H1 (cell line): ENCODE data around the gene CAMK2N2. TPM values are rescaled to one million over a fixed set of nuclear protein-coding genes. Genes with fewer than 3 reads are reported as not detected.

ENCODE experiments used
- KDM4A ChIP-seq: IDR thresholded peaks from one replicate; pipeline ENCODE4 v1.7.1; 2012; ENCODE audit warnings: low read depth, mild to moderate bottlenecking, moderate library complexity, low read length, inconsistent platforms; ENCODE audit not compliant: severe bottlenecking
- polyA plus RNA-seq, 7 experiments: library from polyadenylated mRNA; depleted of rRNA in 3 of 7; stranded (reverse) in 5 of 7; unstranded in 2 of 7; fragments of >200 nt in 5 of 7; fragments of 200-250 nt in 2 of 7; gene quantifications; 1 replicate in 5 of 7; 2 replicates in 1 of 7; 4 replicates in 1 of 7; pipeline versions ENCODE4 v1.2.1 to v1.2.3, GENCODE V29; 2011 to 2013; ENCODE audit warnings: missing spikeins in 2 of 7, mixed read lengths in 2 of 7
- total RNA-seq: library from RNA; stranded (reverse); fragmentation: NEBNext Ultra II Directional; extraction: Animal tissue kit (Norgen Biotek cat#: 25700); gene quantifications from 2 replicates; pipeline ENCODE4 v1.2.1, GENCODE V29; 2021
- TF ChIP-seq, protein P1 (sequence below): fragments of 300-600 bp; sonication (generic); IDR thresholded peaks from 2 replicates; pipeline ENCODE4 v1.7.1; 2012; ENCODE audit warnings: low read length, moderate library complexity, mild to moderate bottlenecking, inconsistent platforms; ENCODE audit not compliant: insufficient replicate concordance

The CAMK2N2 gene
- total and polyA plus RNA-seq, 2 of the 8 experiments (the other 6 are each of a cell fraction or from before 2014, with no cell fraction given), result 4.0 to 17.7 TPM

DNA sequence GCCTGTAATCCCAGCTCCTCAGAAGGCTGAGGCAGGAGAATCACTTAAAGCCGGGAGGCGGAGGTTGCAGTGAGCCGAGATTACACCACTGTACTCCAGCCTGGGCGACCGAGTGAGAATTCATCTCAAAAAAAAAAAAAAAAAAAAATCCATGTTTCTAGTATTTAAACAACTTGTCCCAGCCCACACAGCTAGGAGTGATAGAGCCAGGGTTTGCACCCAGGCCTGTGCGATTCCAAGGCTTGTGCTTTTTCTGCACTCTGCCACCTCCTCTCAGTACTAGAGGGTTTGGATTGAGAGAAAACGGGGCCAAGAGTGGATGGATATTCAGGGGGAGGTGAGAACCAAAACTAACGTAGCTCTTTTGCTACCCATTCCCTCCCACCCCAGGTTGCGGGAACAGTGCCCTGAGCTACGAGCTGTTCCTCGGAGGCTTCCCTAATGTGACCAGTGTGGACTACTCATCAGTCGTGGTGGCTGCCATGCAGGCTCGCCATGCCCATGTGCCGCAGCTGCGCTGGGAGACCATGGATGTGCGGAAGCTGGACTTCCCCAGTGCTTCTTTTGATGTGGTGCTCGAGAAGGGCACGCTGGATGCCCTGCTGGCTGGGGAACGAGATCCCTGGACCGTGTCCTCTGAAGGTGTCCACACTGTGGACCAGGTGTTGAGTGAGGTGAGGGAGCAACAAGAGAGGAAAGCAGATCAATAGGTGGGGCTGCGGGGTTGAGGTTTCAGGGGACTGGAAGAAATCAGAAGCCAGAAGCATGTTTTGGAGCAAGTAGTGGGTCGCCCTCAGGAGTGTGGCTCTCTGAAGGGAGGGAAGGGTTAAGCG, 4.1 kb downstream of the CAMK2N2 start (continued):
- TF ChIP-seq, protein P1, sequence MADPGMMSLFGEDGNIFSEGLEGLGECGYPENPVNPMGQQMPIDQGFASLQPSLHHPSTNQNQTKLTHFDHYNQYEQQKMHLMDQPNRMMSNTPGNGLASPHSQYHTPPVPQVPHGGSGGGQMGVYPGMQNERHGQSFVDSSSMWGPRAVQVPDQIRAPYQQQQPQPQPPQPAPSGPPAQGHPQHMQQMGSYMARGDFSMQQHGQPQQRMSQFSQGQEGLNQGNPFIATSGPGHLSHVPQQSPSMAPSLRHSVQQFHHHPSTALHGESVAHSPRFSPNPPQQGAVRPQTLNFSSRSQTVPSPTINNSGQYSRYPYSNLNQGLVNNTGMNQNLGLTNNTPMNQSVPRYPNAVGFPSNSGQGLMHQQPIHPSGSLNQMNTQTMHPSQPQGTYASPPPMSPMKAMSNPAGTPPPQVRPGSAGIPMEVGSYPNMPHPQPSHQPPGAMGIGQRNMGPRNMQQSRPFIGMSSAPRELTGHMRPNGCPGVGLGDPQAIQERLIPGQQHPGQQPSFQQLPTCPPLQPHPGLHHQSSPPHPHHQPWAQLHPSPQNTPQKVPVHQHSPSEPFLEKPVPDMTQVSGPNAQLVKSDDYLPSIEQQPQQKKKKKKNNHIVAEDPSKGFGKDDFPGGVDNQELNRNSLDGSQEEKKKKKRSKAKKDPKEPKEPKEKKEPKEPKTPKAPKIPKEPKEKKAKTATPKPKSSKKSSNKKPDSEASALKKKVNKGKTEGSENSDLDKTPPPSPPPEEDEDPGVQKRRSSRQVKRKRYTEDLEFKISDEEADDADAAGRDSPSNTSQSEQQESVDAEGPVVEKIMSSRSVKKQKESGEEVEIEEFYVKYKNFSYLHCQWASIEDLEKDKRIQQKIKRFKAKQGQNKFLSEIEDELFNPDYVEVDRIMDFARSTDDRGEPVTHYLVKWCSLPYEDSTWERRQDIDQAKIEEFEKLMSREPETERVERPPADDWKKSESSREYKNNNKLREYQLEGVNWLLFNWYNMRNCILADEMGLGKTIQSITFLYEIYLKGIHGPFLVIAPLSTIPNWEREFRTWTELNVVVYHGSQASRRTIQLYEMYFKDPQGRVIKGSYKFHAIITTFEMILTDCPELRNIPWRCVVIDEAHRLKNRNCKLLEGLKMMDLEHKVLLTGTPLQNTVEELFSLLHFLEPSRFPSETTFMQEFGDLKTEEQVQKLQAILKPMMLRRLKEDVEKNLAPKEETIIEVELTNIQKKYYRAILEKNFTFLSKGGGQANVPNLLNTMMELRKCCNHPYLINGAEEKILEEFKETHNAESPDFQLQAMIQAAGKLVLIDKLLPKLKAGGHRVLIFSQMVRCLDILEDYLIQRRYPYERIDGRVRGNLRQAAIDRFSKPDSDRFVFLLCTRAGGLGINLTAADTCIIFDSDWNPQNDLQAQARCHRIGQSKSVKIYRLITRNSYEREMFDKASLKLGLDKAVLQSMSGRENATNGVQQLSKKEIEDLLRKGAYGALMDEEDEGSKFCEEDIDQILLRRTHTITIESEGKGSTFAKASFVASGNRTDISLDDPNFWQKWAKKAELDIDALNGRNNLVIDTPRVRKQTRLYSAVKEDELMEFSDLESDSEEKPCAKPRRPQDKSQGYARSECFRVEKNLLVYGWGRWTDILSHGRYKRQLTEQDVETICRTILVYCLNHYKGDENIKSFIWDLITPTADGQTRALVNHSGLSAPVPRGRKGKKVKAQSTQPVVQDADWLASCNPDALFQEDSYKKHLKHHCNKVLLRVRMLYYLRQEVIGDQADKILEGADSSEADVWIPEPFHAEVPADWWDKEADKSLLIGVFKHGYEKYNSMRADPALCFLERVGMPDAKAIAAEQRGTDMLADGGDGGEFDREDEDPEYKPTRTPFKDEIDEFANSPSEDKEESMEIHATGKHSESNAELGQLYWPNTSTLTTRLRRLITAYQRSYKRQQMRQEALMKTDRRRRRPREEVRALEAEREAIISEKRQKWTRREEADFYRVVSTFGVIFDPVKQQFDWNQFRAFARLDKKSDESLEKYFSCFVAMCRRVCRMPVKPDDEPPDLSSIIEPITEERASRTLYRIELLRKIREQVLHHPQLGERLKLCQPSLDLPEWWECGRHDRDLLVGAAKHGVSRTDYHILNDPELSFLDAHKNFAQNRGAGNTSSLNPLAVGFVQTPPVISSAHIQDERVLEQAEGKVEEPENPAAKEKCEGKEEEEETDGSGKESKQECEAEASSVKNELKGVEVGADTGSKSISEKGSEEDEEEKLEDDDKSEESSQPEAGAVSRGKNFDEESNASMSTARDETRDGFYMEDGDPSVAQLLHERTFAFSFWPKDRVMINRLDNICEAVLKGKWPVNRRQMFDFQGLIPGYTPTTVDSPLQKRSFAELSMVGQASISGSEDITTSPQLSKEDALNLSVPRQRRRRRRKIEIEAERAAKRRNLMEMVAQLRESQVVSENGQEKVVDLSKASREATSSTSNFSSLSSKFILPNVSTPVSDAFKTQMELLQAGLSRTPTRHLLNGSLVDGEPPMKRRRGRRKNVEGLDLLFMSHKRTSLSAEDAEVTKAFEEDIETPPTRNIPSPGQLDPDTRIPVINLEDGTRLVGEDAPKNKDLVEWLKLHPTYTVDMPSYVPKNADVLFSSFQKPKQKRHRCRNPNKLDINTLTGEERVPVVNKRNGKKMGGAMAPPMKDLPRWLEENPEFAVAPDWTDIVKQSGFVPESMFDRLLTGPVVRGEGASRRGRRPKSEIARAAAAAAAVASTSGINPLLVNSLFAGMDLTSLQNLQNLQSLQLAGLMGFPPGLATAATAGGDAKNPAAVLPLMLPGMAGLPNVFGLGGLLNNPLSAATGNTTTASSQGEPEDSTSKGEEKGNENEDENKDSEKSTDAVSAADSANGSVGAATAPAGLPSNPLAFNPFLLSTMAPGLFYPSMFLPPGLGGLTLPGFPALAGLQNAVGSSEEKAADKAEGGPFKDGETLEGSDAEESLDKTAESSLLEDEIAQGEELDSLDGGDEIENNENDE, result no peak
- no peak for TF ChIP-seq KDM4A
